CD4-positive, alpha-beta T cell treated with Interleukin-6 at 100 ng/mL for 8 hours (primary cell): Measurements from ENCODE around the gene LURAP1L.

Experiments used
- DNase-seq: peaks from one replicate; pipeline ENCODE4 v3.0.0-alpha.2; 2020; ENCODE audit warnings: mixed read lengths, low spot score

The LURAP1L gene, protein sequence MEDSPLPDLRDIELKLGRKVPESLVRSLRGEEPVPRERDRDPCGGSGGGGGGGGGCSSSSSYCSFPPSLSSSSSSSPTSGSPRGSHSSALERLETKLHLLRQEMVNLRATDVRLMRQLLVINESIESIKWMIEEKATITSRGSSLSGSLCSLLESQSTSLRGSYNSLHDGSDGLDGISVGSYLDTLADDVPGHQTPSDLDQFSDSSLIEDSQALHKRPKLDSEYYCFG

DNA sequence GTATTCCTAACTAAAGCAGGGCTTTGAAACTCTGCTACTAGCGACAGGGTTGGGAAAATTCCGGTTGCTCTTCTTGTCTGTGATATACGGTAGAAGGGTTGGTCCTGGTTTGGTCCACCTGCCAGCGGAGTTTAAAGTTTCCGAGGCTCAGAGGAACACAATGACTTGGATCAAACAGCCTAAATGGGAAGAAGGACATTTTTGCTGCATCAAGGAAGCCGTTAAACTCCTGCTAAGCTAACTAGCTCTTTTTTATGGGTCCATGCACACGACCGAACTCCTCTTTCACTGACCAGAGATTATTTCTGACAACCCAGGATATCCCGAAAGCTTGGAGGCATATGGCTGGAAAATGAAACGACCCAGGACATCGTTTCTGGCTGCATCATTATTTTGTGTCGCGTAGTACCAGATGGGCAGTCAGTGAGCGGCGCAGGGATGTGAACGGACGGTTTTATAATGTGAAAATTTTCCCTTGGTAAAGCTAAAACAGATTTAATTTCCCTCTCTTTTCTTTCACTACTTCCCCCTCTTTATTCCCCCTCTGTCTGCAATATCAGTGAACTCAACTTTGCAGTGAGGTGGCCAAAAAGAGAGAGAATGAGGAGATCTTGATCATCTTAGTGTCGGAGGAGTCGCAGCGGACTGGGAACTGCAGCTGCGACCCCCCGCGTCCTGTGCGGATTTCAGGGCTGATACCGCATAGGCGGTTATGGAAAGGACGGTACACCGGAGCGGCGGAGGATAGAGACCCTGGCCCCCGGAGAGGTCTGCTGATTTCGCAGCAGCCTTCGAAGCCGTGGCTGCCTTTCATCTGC is at the start of gene LURAP1L:
Gene LURAP1L (plus strand): TSS at position 160 of the 818 bp plus-strand sequence. CDS start 696 bp downstream, outside the sequence.
- DNase-seq, result no peak

DNA sequence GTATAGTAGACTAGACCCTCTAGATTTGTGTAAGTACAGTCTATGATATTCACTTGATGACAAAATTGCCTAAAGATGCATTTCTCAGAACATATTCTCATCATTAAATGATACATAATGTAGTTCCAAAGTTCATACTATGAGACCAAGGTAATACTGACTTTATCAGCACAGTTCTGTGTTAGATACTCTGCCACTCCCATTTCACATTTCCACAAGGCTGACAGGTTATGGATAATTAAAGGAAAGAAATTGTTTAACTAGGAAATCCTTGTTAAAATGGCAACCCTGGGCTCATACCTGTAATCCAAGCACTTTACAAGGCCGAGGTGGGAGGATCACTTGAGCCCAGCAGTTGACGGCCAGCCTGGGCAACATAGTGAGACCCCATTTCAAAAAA is 48.0 kb upstream of the LURAP1L start:
- DNase-seq, result no peak

DNA sequence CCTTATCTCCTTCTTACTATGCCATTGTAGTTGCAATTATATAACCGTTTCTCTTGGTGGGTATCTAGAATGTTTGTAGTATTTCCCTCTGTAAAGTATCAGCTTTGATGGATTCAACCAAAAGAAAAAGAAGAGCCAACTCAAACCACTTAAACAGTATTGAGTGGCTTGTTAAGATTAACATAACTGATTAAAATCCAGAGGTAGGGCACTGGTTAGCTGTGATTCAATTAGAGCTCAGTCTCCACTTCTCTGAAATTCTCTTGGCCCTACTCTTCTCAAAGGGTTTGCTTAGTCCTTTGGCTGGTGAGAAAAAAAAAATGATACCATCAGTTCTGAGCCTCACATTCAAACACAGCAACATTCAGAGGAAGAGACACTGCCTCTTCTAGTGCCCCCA is 44.6 kb upstream of the LURAP1L start:
- no peak for DNase-seq

DNA sequence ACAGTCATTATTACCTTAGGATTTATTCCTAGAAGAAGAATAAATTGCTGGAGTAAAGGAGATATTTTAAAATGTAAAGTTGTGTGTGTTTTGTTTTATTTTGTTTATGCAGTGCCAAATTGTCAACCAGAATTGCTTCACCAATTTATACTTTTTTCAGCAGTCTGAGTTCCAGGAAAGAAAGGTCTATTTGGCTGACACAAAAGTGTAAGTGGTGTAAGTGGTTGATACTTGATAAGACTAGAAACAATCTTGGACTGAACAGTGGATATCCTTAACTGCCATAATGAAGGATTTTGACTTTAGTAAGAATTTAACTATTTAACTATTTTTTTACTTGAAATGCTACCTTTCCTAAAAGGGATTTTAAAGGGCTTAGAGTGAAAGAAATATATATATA is 43.9 kb upstream of the LURAP1L start:
- DNase-seq, result no peak

DNA sequence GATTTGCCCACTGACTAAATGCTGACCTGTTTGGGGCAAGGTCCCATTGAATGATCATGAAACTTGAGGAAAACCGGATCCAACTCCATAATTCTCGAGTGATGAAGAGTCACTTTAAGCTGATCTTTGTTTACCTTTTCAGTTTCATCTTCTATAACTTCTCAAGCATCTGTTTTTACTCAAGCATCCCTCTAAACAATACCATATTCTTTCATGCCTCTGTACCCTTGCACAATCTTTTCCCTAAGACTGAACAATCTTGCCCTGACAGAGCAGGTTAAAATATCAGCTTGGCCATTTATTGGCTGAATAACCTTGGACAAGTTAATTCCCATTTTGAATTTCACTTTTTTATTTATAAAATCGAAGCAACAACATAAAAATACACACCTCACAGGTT is 41.8 kb upstream of the LURAP1L start:
- DNase-seq, result no peak

DNA sequence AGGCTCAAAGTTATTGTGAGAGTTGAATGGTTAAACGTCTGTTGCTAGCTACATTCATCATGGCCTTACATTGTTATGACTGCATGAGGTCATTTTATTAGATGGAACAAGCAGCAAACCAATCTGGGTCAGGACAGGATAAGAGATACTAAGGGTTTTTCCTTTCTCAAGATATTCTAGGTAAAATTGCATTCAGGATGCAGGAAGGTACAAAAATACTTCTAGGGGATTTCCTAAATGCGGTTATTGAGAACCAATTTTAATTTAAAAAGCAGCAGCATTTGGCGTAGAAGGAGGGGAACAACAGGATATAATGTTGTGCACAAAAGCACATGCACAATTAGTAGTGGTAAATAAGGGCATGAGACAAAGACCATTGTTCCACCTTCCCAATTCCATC is 39.2 kb upstream of the LURAP1L start:
- no peak for DNase-seq

DNA sequence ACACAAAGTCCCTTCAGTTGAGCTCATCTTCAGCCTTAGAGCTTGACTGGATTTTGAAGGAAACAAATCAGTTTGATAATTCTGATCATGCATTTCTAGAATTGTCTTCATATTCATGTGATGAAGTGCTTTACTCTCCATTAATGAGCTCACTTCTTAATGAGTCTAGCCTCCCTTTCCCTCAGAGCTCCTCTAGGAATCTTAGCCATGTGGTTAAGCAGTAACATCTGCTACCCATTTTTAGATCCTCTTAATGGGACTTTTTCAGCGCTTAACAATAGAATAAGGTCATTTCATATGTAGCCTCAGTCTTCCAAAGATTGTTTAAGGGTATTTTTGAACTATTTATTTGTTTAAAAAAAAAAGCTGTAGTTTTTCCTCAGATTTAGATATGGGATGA is 36.9 kb upstream of the LURAP1L start:
- no peak for DNase-seq

DNA sequence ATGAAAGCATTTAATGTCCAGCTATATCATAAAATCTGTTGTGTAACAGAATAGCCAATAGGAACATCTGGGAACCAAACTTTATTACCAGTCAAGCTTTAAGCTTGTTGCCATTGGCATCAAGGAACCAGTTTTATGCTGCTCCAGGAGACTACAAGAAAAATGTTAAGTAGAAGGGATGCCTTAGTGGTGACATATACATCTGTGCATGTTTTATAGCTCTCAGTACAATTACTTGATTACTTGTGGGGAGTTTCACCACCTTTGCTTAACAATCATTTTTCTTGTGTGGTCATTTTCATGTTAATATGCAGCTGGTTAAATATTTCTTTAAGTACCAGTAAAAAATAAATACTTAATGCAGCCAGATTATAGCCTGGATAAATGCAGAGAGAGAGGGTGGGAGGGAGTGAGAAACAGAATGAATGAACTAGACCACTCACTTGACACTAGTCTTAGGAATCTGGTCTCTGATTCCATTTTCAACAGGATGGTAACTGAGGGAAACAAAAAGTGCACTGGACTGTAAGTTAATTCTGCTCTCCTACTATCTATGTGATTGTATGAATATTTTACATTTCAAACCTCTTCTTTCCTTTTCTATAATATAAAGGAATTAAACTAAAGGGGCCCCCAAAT is 35.7 kb upstream of the LURAP1L start:
- DNase-seq, result no peak

DNA sequence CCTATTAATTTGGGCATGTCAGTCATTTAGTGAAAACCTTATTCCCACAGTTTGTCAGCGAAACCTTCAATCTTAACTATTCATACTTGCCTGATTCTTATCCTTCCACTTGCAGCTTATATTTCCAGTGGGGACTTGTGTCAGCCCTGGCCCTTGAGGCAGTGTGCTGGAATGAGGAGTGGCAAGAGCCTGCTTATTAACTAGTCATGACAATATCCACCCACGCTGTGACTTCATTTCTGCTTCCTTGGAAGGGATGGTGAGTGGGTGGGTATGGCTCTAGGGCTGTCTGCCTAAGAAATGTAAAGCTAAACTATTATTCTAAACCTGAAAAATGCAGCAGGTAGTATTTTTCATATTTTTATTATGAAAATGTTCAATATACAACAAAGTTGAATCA is 34.0 kb upstream of the LURAP1L start:
- no peak for DNase-seq

DNA sequence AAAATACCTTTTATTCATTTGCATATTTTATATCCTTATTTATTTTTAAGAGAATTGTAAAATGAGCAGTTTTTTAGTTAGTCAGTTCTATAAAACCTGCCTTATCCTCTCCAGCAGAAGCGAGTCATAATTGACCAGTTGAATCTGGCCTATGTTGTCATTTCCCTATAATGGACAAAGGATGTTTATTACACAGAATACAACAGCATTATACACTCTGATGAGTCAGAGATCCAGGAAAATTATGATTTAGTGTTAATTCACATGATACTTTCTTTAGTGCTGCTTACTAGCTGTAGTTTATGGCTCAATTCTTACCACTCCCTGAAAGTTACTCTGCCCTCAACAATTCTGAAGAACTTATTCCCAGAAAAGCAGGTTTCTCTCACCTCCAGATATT is 26.8 kb upstream of the LURAP1L start:
- DNase-seq, result no peak

DNA sequence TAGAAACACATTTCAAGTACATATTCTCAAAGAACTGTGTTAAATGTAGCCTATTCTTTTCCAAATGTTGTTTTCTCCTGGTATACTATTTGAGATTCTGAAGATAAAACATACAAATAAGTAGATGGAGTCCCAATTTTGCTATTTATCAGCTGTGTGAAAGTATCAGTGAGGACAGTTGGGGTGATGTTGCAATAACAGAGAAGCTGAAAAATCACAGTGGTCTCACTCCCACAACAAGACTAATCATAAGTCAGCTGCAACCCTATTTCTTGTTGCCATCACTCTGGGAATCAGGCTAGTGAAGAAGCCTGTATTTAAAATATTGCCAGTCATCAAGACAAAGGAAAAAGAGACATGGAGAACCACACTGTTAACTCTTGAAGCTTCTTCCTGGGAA is 25.9 kb upstream of the LURAP1L start:
- DNase-seq, result no peak

DNA sequence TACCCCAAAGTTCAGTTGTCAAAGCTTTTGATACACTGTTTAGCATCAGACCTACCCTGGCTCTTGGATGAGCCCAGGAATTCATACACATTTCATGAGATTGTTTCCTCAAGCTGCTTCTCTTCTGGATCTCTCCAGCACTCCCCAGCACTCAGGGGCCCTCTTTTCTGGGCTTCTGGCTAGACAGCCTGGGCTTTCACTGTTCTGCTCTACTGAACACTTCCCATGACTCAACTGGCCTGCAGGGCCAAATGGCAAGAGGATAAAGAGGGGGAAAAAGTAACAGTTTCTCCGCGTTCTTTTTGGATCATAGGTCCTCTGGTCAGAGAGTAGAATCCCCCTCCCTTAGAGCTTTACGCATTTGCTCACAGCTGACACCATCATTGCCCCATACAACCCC is 20.9 kb upstream of the LURAP1L start:
- no peak for DNase-seq

DNA sequence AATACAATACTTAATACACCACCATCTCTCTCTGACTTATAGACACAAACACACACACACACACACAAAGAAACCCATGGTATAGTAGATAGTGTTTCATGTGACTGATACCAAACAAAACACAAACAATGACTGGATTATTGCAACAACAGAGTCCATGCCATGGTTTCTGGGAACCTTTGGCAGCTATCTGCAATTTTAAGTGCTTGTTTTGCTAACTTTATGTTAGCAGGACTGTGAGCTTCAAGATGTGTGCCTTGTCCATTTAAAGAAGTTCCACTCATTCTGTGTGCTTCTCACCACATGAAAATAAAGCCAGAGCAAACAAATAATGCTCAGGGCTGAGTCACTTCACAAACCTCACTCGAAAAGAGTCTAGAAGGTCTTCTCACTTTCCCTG is 15.1 kb upstream of the LURAP1L start:
- no peak for DNase-seq

DNA sequence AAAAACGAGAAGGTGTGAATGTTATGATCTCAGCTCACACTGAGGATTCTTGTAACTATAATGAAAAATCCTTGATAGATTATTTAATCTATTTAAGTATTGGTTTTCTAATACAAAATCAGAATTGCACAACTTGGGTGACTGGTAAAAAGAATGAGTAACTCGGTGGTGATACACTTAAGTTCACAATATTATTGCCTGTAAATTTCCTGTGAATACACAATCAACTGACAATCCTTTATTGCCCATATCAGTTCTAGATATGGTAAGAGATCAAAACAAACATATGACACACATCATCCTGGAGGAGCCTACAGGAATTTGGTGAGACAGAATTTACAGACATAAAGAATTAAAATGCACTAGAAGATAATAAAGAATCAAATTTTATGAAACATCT is 14.1 kb upstream of the LURAP1L start:
- no peak for DNase-seq

DNA sequence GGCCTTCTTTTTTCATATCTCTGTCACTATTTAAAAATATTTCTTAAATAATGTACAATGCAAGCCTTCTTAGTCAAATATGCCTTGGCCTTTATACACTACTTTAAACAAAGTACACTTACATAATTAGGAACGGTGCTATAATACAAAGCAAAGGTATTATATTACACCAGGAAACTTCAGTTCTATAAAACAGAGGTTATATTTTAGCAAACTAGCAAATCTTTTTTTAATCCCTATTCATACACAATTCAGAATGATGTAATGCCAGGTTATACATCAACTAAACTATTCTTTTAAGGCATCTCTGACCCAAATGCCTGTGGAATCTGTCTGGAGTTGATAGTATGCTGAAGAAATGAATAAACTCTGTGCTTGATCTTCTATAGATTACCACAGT is 10.7 kb upstream of the LURAP1L start:
- no peak for DNase-seq

DNA sequence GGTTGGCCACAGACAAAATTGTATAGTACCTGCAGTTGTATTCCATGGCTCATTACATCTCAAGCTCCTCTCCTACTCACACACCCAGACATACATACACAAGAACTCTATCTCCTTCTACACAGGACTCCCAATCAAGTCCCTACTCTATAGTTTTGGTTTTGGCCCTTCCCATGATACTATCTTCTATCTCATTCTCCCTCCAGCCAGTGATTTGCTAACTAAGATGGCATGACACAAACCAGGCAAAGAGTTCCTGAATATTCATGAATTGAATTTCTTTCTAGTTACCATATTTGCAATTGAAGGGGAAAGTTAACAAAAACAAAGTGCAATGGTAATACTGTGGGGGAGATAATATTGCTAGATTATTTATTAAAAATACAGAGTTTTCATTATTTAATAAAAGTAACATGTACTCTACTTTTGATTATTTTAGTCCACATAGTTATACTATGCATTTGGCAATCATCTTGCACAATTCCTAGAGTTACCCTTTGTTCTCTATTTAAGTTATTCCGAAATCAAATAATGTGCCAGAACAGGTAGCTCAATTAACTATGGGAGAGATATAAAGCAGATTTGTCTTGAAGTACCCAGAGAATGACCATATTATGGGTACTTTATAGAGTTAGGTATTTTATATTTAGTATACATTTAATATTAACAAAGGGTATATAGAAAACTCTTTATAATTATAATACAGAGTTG is 9.6 kb upstream of the LURAP1L start:
- DNase-seq, result no peak

DNA sequence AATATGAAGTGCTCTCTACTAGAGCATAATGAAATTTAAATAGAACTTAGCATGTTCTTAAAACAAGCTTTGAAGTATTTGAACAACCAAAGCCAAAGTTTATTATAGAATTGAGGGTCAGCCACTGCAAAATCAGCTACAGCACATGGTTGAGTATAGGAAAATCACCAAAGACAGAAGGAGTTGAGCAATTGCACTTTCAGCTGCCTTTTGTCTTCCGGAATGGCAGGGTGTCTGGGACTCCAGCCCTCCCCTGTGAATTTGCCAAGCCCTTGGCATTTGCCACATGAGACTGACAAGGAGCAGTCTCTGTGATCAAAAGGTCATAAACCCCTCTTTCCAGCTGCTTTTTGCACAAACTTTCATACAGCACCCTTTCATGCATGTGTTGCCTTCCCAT is 8.5 kb upstream of the LURAP1L start:
- no peak for DNase-seq

DNA sequence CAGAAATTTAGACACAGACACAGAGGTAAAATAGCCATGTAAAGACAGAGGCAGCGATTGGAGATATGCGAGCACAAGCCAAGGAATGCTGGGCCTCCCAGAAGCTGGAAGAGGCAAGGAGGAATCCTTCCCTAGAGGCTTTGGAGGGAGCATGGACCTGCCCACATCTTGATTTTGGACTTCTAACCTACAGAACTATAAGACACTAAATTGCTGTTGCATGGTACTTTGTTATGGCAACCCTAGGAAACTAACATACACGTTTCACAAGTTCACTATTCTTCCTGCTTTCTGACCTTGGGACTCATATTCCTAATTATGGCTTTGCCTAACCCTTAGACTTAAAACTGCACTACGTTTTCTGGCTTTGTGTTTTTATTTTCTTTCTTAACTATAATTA is 4.6 kb upstream of the LURAP1L start:
- DNase-seq, result no peak

DNA sequence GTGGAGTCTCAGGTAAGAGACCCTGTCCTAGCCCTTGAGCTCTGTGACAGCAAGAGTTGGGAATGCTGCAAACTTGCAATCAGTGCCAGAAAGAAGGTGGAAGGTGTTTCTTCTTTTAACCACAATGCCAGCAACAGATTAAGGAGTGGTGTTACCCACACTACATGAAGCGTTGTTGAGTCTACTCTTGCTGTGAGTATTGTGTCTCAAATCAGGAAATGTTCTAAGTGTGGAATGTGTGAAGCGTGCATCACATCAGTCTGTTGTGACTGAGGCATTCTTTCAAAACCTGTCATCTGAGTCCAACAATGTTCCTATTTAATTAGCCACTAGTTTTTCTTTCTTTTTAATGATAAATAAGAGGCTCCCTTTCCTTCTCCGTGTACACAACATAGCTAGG is 2.9 kb upstream of the LURAP1L start:
- no peak for DNase-seq

DNA sequence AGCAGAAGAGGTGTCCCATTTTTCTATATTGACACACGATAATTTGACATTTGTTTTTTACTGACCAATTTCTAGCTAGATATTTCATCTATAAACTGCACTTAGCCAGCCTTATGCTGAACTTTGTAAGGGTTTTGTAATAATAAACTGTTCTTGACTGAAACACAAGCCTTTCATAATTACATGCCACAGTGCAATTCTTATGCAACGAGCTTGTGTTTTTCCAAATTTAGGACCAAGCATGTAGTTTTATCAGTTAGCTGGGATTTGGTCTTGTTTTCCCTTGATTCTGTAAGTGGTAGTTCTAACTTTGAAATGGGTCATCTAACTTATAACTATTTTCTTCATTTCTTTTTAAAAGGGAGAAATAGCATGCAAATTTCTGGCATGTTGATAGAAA is 1.3 kb upstream of the LURAP1L start:
- no peak for DNase-seq

DNA sequence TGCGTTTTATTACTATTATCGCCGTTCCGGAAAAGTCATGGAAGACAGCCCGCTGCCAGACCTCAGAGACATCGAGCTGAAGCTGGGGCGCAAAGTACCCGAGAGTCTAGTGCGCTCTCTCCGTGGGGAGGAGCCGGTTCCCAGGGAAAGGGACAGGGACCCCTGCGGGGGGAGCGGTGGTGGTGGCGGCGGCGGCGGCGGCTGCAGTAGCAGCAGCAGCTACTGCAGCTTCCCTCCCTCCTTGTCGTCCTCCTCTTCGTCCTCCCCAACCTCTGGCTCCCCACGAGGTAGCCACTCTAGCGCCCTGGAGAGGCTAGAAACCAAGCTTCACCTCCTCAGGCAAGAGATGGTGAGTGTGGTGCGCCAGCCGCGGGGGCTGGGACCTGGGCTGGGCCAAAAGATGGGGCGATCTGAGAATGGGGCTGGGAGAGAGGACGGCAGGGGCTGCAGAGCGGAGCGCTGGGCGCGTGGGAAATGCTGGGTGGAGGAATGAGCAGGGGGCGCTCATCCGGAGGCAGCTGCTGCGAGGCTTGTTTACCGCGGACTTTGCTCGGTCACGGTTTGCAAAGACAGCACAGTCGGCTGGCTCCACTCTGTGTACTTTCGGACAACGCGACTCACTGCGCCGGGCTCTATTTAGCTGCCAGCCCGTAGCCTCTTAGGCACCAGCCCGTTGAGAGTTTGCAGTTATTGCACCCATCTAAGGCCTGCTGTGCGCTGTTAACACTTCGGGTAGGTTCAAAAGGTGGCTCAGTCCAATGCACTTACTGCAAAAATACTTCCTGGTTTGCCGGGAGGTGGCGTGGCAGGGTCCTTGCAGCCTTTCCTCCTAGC is 1.1 kb downstream of the LURAP1L start:
- DNase-seq, result no peak

DNA sequence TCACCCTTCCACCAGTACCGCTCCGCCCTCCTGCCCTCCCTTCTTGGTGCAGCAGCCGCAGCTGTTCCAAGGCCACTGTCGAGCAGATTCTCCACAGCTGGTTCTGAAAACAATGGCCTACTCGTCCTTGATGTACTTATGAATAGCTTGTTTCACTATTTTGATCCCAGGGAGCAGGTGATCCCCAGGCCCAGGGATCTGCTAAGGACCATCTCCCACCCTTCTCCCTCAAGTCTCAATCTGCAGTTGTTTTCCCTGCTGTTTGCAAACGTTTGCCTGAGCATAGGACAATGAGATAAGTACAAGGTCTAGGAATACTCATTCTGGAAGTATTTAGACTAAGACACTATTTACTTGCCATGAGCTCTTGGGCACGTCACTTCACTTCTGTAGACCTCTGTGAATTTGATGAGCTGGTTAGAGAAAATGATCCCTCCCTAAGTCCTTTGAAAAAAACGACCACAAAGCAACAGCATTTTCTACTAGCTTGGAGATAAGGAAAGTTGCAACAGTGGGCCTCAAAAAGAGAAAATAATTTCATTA is 1.8 kb downstream of the LURAP1L start:
- no peak for DNase-seq
